ENCODE measurements around the gene PBRM1. TPM values are rescaled to one million over a fixed set of nuclear protein-coding genes. Genes with fewer than 3 reads are reported as not detected.

Gene PBRM1
- total RNA-seq, 2 experiments from 2014 or later = 47.6 to 48.1 TPM

GRCh38 chr3:52523386-52524257, 162.1 kb downstream of the PBRM1 start:
- no peak overlapping the region for H3K27ac Mint-ChIP-seq
- H3K27me3 Mint-ChIP-seq = no peaks in the 10 kb centered on the region
- ChIA-PET CTCF (no interaction called here), POLR2A (no interaction called here)
- no peaks in the 10 kb centered on the region for H3K4me1 Mint-ChIP-seq (ENCODE audit: low read depth)
- H3K9me3 Mint-ChIP-seq = no peaks in the 10 kb centered on the region
- Histone ChIP-seq H3K9me3 (ENCODE audit: control insufficient read depth in 1 of 2, insufficient read depth in 1 of 2, low read length in 2 of 2) (no peaks in the 10 kb centered on the region), H3K27ac (ENCODE audit: low read depth in 1 of 2, low read length in 2 of 2) (no peak overlapping the region), H3K36me3 (ENCODE audit: insufficient read depth, low read length) (no peaks in the 10 kb centered on the region), H3K4me3 (ENCODE audit: low read length) (no peak overlapping the region), H3K27me3 (ENCODE audit: control insufficient read depth in 1 of 2, insufficient read depth in 2 of 2, low read length in 2 of 2) (no peaks in the 10 kb centered on the region), H3K4me1 (ENCODE audit: insufficient read depth, low read length) (no peaks in the 10 kb centered on the region)
- intact Hi-C loops (cut with DNase I, micrococcal nuclease) = no loop called here
- no peak for TF ChIP-seq CTCF (IDR thresholded peaks at IDR 0.05)
- H3K36me3 Mint-ChIP-seq (ENCODE audit: low read depth) = no peaks in the 10 kb centered on the region
- H3K4me3 Mint-ChIP-seq = no peak overlapping the region
- DNase-seq = peak in 1 of 14 experiments; percentile 4
- no peak for ATAC-seq (ENCODE audit: poor library complexity)

GRCh38 chr3:52522651-52523251, 163.0 kb downstream of the PBRM1 start:
- CTCF ChIA-PET = no interaction called here

More at GRCh38 chr3:52522651-52523251, 163.0 kb downstream of the PBRM1 start:
- intact Hi-C loops (cut with DNase I, micrococcal nuclease) = no loop called here
- Mint-ChIP-seq H3K36me3 (ENCODE audit: low read depth) (no peaks in the 10 kb centered on the region), H3K9me3 (no peaks in the 10 kb centered on the region), H3K4me3 (no peak overlapping the region), H3K27me3 (no peaks in the 10 kb centered on the region), H3K4me1 (ENCODE audit: low read depth) (no peaks in the 10 kb centered on the region), H3K27ac (no peak overlapping the region)
- POLR2A ChIA-PET = no interaction called here
- H3K4me3 ChIP-seq (ENCODE audit: low read length) = no peak overlapping the region
- no peaks in the 10 kb centered on the region for H3K9me3 ChIP-seq (ENCODE audit: control insufficient read depth in 1 of 2, insufficient read depth in 1 of 2, low read length in 2 of 2)
- DNase-seq (no peak), ATAC-seq (ENCODE audit: poor library complexity) (no peak)
- H3K27ac ChIP-seq (ENCODE audit: low read depth in 1 of 2, low read length in 2 of 2) = no peak overlapping the region
- H3K36me3 ChIP-seq (ENCODE audit: insufficient read depth, low read length) = no peaks in the 10 kb centered on the region
- H3K4me1 ChIP-seq (ENCODE audit: insufficient read depth, low read length) = no peaks in the 10 kb centered on the region
- H3K27me3 ChIP-seq (ENCODE audit: control insufficient read depth in 1 of 2, insufficient read depth in 2 of 2, low read length in 2 of 2) = no peaks in the 10 kb centered on the region
- no peak for TF ChIP-seq CTCF (IDR thresholded peaks at IDR 0.05)
